Erythroblast (primary cell): Measurements from ENCODE around the gene B3GALT5.

ENCODE experiments used
- GATA1 ChIP-seq: IDR thresholded peaks from 2 replicates; pipeline ENCODE4 v1.6.1; 2011; ENCODE audit warnings: low read depth, mild to moderate bottlenecking, control low read depth, low read length, moderate library complexity
- POLR2A ChIP-seq: IDR thresholded peaks from 2 replicates; pipeline ENCODE4 v1.6.1; 2011; ENCODE audit warnings: mild to moderate bottlenecking, low read length

GRCh38 chr21:39611551-39612190, 1.1 kb upstream of the B3GALT5 start:
- no peak for TF ChIP-seq POLR2A
- TF ChIP-seq GATA1 = no peak
